ENCODE results near the gene ACAD10. TPM values are rescaled to one million over a fixed set of nuclear protein-coding genes. Genes with fewer than 3 reads are reported as not detected.
A peak's percentile ranks its signal among the peaks of the same experiment; 100 is the strongest.

ACAD10 gene
- total and polyA plus RNA-seq, 3 donors from 2014 or later, result 35.2 to 65.7 (median 58.2) TPM

GRCh38 chr12:111685322-111685810 lies 487 bp upstream of the ACAD10 start:
- WGBS, 2 donors, result 0 to 1% methylated on average over 17 to 34 of the region's 36 CpGs
- intact Hi-C loops (cut with DNase I; ENCODE audit: low total_unique reads), result loop anchor here (10.0 kb wide), 1 partner anchor 281 kb away; the partner anchor contains the start of gene SH2B3
- Histone ChIP-seq H3K27me3 (no peaks in the 10 kb centered on the region), H3K36me3 (ENCODE audit: low read depth, missing control alignments) (no peaks in the 10 kb centered on the region), H3K27ac (peak overlapping the region; percentile 78 to 86), H3K4me1 (peaks cover 17% of the 10 kb centered on the region), H3K9me3 (no peaks in the 10 kb centered on the region), H3K4me3 (peak overlapping the region; percentile 91 to 95)
- TF ChIP-seq CTCF (IDR thresholded peaks at IDR 0.05) (no peak), POLR2A (IDR thresholded peaks at IDR 0.05) (no peak)
- no peak for DNase-seq

DNA sequence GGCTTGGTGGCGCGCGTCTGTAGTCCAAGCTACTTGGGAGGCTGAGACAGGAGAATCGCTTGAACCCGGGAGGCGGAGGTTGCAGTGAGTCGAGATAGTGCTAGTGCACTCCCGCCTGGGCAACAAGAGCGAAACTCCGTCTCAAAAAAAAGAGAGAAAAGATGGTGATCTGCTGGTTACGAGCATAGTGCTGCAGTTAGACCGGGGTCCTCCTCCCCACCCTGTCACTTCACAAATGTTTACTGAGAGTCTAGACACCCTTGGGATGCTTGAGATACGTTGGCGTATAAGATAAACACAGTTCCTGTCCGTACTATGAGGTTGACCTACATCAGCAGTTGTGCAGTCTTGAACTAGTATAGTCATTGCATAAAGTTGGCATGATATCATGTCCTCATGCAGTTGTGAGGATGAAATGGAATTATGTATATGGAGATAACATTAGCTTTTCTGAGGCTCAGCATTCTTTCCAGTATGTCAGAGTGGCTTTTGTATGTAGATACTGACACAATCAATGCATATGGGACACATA lies 787 bp downstream of the ACAD10 start:
- H3K27ac ChIP-seq, result peak overlapping the region in 1 of 2 donors; percentile 86
- no peaks in the 10 kb centered on the region for H3K27me3 ChIP-seq
- H3K4me3 ChIP-seq, result peak overlapping the region; percentile 91 to 95
- H3K9me3 ChIP-seq, result no peaks in the 10 kb centered on the region
- peaks cover 17% of the 10 kb centered on the region for H3K4me1 ChIP-seq
- intact Hi-C loops (cut with DNase I; ENCODE audit: low total_unique reads), result loop anchor here (10.0 kb wide), 1 partner anchor 282 kb away; the partner anchor contains the start of gene SH2B3
- WGBS, 2 donors, result 8 to 10% methylated on average over 15 of the region's 15 CpGs
- TF ChIP-seq POLR2A (IDR thresholded peaks at IDR 0.05), result no peak
- TF ChIP-seq CTCF (IDR thresholded peaks at IDR 0.05), result no peak
- DNase-seq, result no peak
- no peaks in the 10 kb centered on the region for H3K36me3 ChIP-seq (ENCODE audit: low read depth, missing control alignments)

DNA sequence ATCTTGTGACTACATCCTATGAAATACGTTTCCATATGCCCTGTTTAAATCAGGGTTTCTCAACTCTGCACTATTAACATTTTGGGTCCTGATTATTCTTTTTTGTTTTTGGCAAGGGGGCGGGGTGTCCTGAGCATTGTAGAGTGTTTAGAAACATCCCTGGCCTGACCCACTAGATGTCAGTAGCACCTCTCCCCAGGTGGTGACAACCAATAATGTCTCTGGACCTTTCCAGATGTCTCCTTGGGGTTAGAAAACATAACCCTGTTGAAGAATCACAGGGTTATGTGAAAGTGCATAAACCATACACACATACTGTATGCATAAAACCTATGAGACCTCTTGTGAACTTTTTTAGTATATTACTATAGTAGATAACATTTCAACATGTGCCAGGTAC lies 1.4 kb downstream of the ACAD10 start:
- Histone ChIP-seq H3K9me3 (no peaks in the 10 kb centered on the region), H3K27ac (no peak overlapping the region), H3K4me3 (no peak overlapping the region), H3K4me1 (peaks cover 17% of the 10 kb centered on the region), H3K27me3 (no peaks in the 10 kb centered on the region), H3K36me3 (ENCODE audit: low read depth, missing control alignments) (no peaks in the 10 kb centered on the region)
- intact Hi-C loops (cut with DNase I; ENCODE audit: low total_unique reads), result loop anchor here (10.0 kb wide), 1 partner anchor 282 kb away; the partner anchor contains the start of gene SH2B3
- 44 to 52% methylated on average over 2 of the region's 2 CpGs for WGBS, 2 donors
- no peak for TF ChIP-seq POLR2A (IDR thresholded peaks at IDR 0.05)
- no peak for TF ChIP-seq CTCF (IDR thresholded peaks at IDR 0.05)
- no peak for DNase-seq

DNA sequence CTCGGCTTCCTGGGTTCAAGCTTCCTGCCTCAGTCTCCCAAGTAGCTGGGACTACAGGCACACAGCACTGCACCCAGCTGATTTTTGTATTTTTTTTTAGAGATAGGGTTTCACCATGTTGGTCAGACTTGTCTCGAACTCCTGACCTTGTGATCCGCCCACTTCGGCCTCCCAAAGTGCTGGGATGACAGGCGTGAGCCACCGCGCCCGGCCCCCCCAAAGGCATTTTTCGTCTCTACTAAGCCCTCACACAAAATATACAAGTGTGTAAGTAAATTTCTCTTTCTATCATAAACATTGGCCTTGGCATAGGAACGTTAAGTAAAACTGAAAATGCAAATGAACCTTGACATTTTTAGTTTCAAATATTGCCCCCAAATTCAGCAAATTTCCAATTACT lies 2.1 kb downstream of the ACAD10 start:
- intact Hi-C loops (cut with DNase I; ENCODE audit: low total_unique reads), result loop anchor here (10.0 kb wide), 1 partner anchor 283 kb away; the partner anchor contains the start of gene SH2B3
- Histone ChIP-seq H3K4me3 (no peak overlapping the region), H3K27me3 (no peaks in the 10 kb centered on the region), H3K27ac (no peak overlapping the region), H3K36me3 (ENCODE audit: low read depth, missing control alignments) (no peaks in the 10 kb centered on the region), H3K9me3 (no peaks in the 10 kb centered on the region), H3K4me1 (peaks cover 17% of the 10 kb centered on the region)
- 83 to 89% methylated on average over 10 of the region's 10 CpGs for WGBS, 2 donors
- DNase-seq, result no peak
- no peak for TF ChIP-seq POLR2A (IDR thresholded peaks at IDR 0.05)
- TF ChIP-seq CTCF (IDR thresholded peaks at IDR 0.05), result no peak

GRCh38 chr12:111691262-111691661 lies 5.4 kb downstream of the ACAD10 start:
- H3K27ac ChIP-seq, result no peak overlapping the region
- no peak overlapping the region for H3K4me3 ChIP-seq
- no peak for DNase-seq
- peaks cover 7% of the 10 kb centered on the region for H3K4me1 ChIP-seq
- no peaks in the 10 kb centered on the region for H3K36me3 ChIP-seq (ENCODE audit: low read depth, missing control alignments)
- no peaks in the 10 kb centered on the region for H3K27me3 ChIP-seq
- WGBS, 2 donors, result 93 to 94% methylated on average over 3 of the region's 3 CpGs
- intact Hi-C loops (cut with DNase I; ENCODE audit: low total_unique reads), result no loop called here
- no peaks in the 10 kb centered on the region for H3K9me3 ChIP-seq
- TF ChIP-seq POLR2A (IDR thresholded peaks at IDR 0.05) (no peak), CTCF (IDR thresholded peaks at IDR 0.05) (no peak)

Measured in testis (tissue), 3 donors.